ENCODE measurements around the gene RNF112.
"Not testable (repeated sequence)": the region's sequence is repeated elsewhere in the genome, so short reads cannot be mapped to it uniquely, and the experiment has no call there.

Gene RNF112

GRCh38 chr17:19449656-19450055 lies 38.6 kb downstream of the RNF112 start:
- DNase-seq = no peak

- no peak for DNase-seq
These were observed 42.3 kb downstream of the RNF112 start for GRCh38 chr17:19453296-19453695.

GRCh38 chr17:19454074-19454473 lies 43.0 kb downstream of the RNF112 start:
- DNase-seq = no peak

- no peak for DNase-seq
These were observed 45.2 kb downstream of the RNF112 start for GRCh38 chr17:19456016-19456927.

GRCh38 chr17:19457046-19457445 lies 46.0 kb downstream of the RNF112 start:
- DNase-seq = no peak

GRCh38 chr17:19457830-19458271 lies 46.8 kb downstream of the RNF112 start:
- no peak for DNase-seq

GRCh38 chr17:19458481-19458880 lies 47.4 kb downstream of the RNF112 start:
- not testable (repeated sequence) for DNase-seq

- DNase-seq = not testable (repeated sequence)
These were observed 48.1 kb downstream of the RNF112 start for GRCh38 chr17:19459018-19459655.

GRCh38 chr17:19460700-19461099 lies 49.7 kb downstream of the RNF112 start:
- no peak for DNase-seq

- no peak for DNase-seq
These were observed 50.1 kb downstream of the RNF112 start for GRCh38 chr17:19461116-19461515.

- DNase-seq = no peak
These were observed 50.6 kb downstream of the RNF112 start for GRCh38 chr17:19461681-19462080.

GRCh38 chr17:19462456-19463035 lies 51.5 kb downstream of the RNF112 start:
- not testable (repeated sequence) for DNase-seq

- DNase-seq = no peak
These were observed 53.3 kb downstream of the RNF112 start for GRCh38 chr17:19464031-19465026.
